HepG2 (cell line): ENCODE measurements around the gene GPS1. TPM values are rescaled to one million over a fixed set of nuclear protein-coding genes. Genes with fewer than 3 reads are reported as not detected.

ENCODE experiments used
- CCAR2 ChIP-seq: fragments of 200-400 bp; formaldehyde crosslinking; optimal IDR thresholded peaks from 2 replicates; pipeline ENCODE3; 2018; ENCODE audit warnings: low read depth, mild to moderate bottlenecking, low read length, moderate library complexity
- ETV6 ChIP-seq: sonication (generic); formaldehyde crosslinking; conservative IDR thresholded peaks from 2 replicates; pipeline ENCODE4 v1.4.0; 2020; ENCODE audit warnings: missing genetic modification reagents
- FOXM1 ChIP-seq: sonication (generic); formaldehyde crosslinking; IDR thresholded peaks from 2 replicates; pipeline ENCODE4 v1.5.0; 2020; ENCODE audit warnings: missing genetic modification reagents
- HES4 ChIP-seq: sonication (generic); formaldehyde crosslinking; IDR thresholded peaks from 2 replicates; pipeline ENCODE4 v1.9.0; 2021; ENCODE audit warnings: mild to moderate bottlenecking, missing genetic modification reagents, borderline replicate concordance
- KMT2A ChIP-seq: sonication (generic); formaldehyde crosslinking; IDR thresholded peaks from 2 replicates; pipeline ENCODE4 v1.4.0; 2020; ENCODE audit warnings: missing genetic modification reagents
- PLRG1 ChIP-seq: fragments of 450-650 bp; conservative IDR thresholded peaks from 2 replicates; pipeline ENCODE4 v1.6.1; 2016
- POLR2AphosphoS2 ChIP-seq: IDR thresholded peaks from 2 replicates; pipeline ENCODE4 v1.6.1; 2011; ENCODE audit warnings: low read depth, low read length, improper control_type of control experiment
- ZNF17 ChIP-seq: sonication (generic); formaldehyde crosslinking; IDR thresholded peaks from 2 replicates; pipeline ENCODE4 v1.5.0; 2020; ENCODE audit warnings: mild to moderate bottlenecking, missing genetic modification reagents
- ZNF264 ChIP-seq: sonication (generic); formaldehyde crosslinking; IDR thresholded peaks from 2 replicates; pipeline ENCODE4 v1.4.0; 2020; ENCODE audit warnings: missing genetic modification reagents
- ZNF318 ChIP-seq: sonication (generic); formaldehyde crosslinking; IDR thresholded peaks from 2 replicates; pipeline ENCODE4 v1.4.0; 2020; ENCODE audit warnings: mild to moderate bottlenecking, missing genetic modification reagents
- ZNF513 ChIP-seq: sonication (generic); formaldehyde crosslinking; conservative IDR thresholded peaks from 2 replicates; pipeline ENCODE4 v1.5.0; 2020; ENCODE audit warnings: missing genetic modification reagents
- ZNF564 ChIP-seq: sonication (generic); formaldehyde crosslinking; IDR thresholded peaks from 2 replicates; pipeline ENCODE4 v1.8.1; 2023; ENCODE audit warnings: mild to moderate bottlenecking, missing genetic modification reagents
- ZNF850 ChIP-seq: sonication (generic); formaldehyde crosslinking; conservative IDR thresholded peaks from 2 replicates; pipeline ENCODE4 v1.9.0; 2021; ENCODE audit warnings: mild to moderate bottlenecking, missing genetic modification reagents
- polyA plus RNA-seq, 8 experiments: library from polyadenylated mRNA; depleted of rRNA in 3 of 8; stranded (reverse) in 7 of 8; unstranded in 1 of 8; fragments of >200 nt; fragmentation: Illumina TruSeq in 4 of 8; extraction: Trizol in 4 of 8; gene quantifications; 2 replicates each; pipeline versions ENCODE4 v1.2.1 to v1.2.3, GENCODE V29; 2011 to 2016; ENCODE audit warnings: low read depth in 4 of 8, missing spikeins in 1 of 8, mixed read lengths in 1 of 8; ENCODE audit not compliant: insufficient read depth in 1 of 8
- total RNA-seq, 5 experiments: library from RNA; depleted of rRNA; stranded (reverse); fragments of >200 nt; fragmentation: Illumina TruSeq; extraction: Trizol; gene quantifications; 2 replicates each; pipeline ENCODE4 v1.2.3, GENCODE V29; 2016; ENCODE audit warnings: low read depth in 1 of 5
- TF ChIP-seq, protein P1 (sequence below): sonication (generic); formaldehyde crosslinking; IDR thresholded peaks from 2 replicates; pipeline ENCODE4 v1.4.0; 2020; ENCODE audit warnings: mild to moderate bottlenecking, missing genetic modification reagents

The GPS1 gene
- total and polyA plus RNA-seq, 2 of the 13 experiments (the other 11 are each of a cell fraction or from before 2014, with no cell fraction given): 124 to 128 TPM

GRCh38 chr17:82030470-82031302 is 21.0 kb upstream of the GPS1 start (continued):
- no peak for TF ChIP-seq ZNF318 (CRISPR knock-in tag)
- no peak for TF ChIP-seq FOXM1
- TF ChIP-seq ZNF564 (CRISPR knock-in tag): no peak
- no peak for TF ChIP-seq CCAR2
- no peak for TF ChIP-seq ZNF264
- TF ChIP-seq ZNF850 (CRISPR knock-in tag): no peak
- no peak for TF ChIP-seq ZNF17 (CRISPR knock-in tag)
- no peak for TF ChIP-seq ETV6
- no peak for TF ChIP-seq PLRG1
- TF ChIP-seq POLR2AphosphoS2: no peak
- TF ChIP-seq, protein P1, sequence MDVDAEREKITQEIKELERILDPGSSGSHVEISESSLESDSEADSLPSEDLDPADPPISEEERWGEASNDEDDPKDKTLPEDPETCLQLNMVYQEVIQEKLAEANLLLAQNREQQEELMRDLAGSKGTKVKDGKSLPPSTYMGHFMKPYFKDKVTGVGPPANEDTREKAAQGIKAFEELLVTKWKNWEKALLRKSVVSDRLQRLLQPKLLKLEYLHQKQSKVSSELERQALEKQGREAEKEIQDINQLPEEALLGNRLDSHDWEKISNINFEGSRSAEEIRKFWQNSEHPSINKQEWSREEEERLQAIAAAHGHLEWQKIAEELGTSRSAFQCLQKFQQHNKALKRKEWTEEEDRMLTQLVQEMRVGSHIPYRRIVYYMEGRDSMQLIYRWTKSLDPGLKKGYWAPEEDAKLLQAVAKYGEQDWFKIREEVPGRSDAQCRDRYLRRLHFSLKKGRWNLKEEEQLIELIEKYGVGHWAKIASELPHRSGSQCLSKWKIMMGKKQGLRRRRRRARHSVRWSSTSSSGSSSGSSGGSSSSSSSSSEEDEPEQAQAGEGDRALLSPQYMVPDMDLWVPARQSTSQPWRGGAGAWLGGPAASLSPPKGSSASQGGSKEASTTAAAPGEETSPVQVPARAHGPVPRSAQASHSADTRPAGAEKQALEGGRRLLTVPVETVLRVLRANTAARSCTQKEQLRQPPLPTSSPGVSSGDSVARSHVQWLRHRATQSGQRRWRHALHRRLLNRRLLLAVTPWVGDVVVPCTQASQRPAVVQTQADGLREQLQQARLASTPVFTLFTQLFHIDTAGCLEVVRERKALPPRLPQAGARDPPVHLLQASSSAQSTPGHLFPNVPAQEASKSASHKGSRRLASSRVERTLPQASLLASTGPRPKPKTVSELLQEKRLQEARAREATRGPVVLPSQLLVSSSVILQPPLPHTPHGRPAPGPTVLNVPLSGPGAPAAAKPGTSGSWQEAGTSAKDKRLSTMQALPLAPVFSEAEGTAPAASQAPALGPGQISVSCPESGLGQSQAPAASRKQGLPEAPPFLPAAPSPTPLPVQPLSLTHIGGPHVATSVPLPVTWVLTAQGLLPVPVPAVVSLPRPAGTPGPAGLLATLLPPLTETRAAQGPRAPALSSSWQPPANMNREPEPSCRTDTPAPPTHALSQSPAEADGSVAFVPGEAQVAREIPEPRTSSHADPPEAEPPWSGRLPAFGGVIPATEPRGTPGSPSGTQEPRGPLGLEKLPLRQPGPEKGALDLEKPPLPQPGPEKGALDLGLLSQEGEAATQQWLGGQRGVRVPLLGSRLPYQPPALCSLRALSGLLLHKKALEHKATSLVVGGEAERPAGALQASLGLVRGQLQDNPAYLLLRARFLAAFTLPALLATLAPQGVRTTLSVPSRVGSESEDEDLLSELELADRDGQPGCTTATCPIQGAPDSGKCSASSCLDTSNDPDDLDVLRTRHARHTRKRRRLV (CRISPR knock-in tag): no peak
- TF ChIP-seq HES4 (CRISPR knock-in tag): no peak
- TF ChIP-seq ZNF513 (CRISPR knock-in tag): no peak
- no peak for TF ChIP-seq KMT2A
